Lower lobe of right lung (tissue), 2 donors: Measurements from ENCODE around the gene CDR2L. TPM values are rescaled to one million over a fixed set of nuclear protein-coding genes. Genes with fewer than 3 reads are reported as not detected.

Source experiments
- ATAC-seq, 2 donors: fragments of 200-7000 bp; cut with Tn5 transposase; one replicate each; pipeline ENCODE4 v1.9.1; 2020 to 2022; ENCODE audit warnings: mild to moderate bottlenecking in 2 of 2, moderate library complexity in 2 of 2
- DNase-seq: peaks from one replicate; pipeline ENCODE4 v3.0.0-alpha.2; 2020
- H3K27ac ChIP-seq: fragments of 200-600 bp; one replicate; pipeline ENCODE4 v1.8.0; 2022
- H3K27me3 ChIP-seq: fragments of 200-600 bp; one replicate; pipeline ENCODE4 v1.8.0; 2022; ENCODE audit warnings: low read depth
- H3K36me3 ChIP-seq: fragments of 200-600 bp; one replicate; pipeline ENCODE4 v1.8.0; 2022; ENCODE audit warnings: mild to moderate bottlenecking
- H3K4me1 ChIP-seq: fragments of 200-600 bp; one replicate; pipeline ENCODE4 v1.8.0; 2022
- H3K4me3 ChIP-seq: fragments of 200-600 bp; one replicate; pipeline ENCODE4 v1.8.0; 2022; ENCODE audit warnings: mild to moderate bottlenecking
- H3K9me3 ChIP-seq: fragments of 200-600 bp; one replicate; pipeline ENCODE4 v1.8.0; 2022
- CTCF ChIP-seq: fragments of 200-600 bp; IDR thresholded peaks from one replicate; pipeline ENCODE4 v1.8.0; 2022; ENCODE audit warnings: antibody characterized with exemption, mild to moderate bottlenecking
- intact Hi-C: fragments of 100-400 bp; cut with DNase I; formaldehyde crosslinking; loops from one replicate; pipeline ENCODE4 v1.11.0; 2022
- total RNA-seq: library from RNA; stranded (reverse); fragmentation: NEBNext Ultra II Directional; extraction: Animal tissue kit (Norgen Biotek cat#: 25700); gene quantifications from one replicate; pipeline ENCODE4 v1.2.1, GENCODE V29; 2021
- donor health status: DM: no; HTN: yes; CAD: no; lungs with severe emphysema.

Gene CDR2L
- total RNA-seq, 1 donor from 2014 or later: 12.6 TPM

GRCh38 chr17:75032720-75033280 is 45.4 kb downstream of the CDR2L start:
- TF ChIP-seq CTCF: no peak
- Histone ChIP-seq H3K36me3 (peaks cover 1% of the 10 kb centered on the region), H3K4me1 (peaks cover 46% of the 10 kb centered on the region), H3K27ac (peak overlapping the region; percentile 44), H3K4me3 (peak overlapping the region; percentile 84), H3K9me3 (no peaks in the 10 kb centered on the region), H3K27me3 (no peaks in the 10 kb centered on the region)
- ATAC-seq (no peak), DNase-seq (peak; percentile 49)
- intact Hi-C loops: no loop called here

GRCh38 chr17:75033346-75034235 is 46.2 kb downstream of the CDR2L start:
- intact Hi-C loops: no loop called here

GRCh38 chr17:75034236-75034908 is 46.9 kb downstream of the CDR2L start:
- intact Hi-C loops: no loop called here

More at GRCh38 chr17:75033346-75034235, 46.2 kb downstream of the CDR2L start:
- H3K4me3 ChIP-seq: peak overlapping the region; percentile 84
- no peak for TF ChIP-seq CTCF
- H3K9me3 ChIP-seq: no peaks in the 10 kb centered on the region
- peaks cover 46% of the 10 kb centered on the region for H3K4me1 ChIP-seq
- peak overlapping the region; percentile 90 for H3K27ac ChIP-seq
- DNase-seq (peak; percentile 88), ATAC-seq (peak; percentile 82 to 84)
- peaks cover 9% of the 10 kb centered on the region for H3K36me3 ChIP-seq
- no peaks in the 10 kb centered on the region for H3K27me3 ChIP-seq

GRCh38 chr17:75036643-75037268 is 49.3 kb downstream of the CDR2L start:
- no peak for TF ChIP-seq CTCF
- Histone ChIP-seq H3K4me1 (peaks cover 46% of the 10 kb centered on the region), H3K9me3 (no peaks in the 10 kb centered on the region), H3K36me3 (peaks cover 41% of the 10 kb centered on the region), H3K27ac (peak overlapping the region; percentile 90), H3K4me3 (peak overlapping the region; percentile 15), H3K27me3 (no peaks in the 10 kb centered on the region)
- intact Hi-C loops: no loop called here
- peak; percentile 81 for DNase-seq
- ATAC-seq: peak; percentile 1 to 45

More at GRCh38 chr17:75034236-75034908, 46.9 kb downstream of the CDR2L start:
- Histone ChIP-seq H3K4me1 (peaks cover 46% of the 10 kb centered on the region), H3K9me3 (no peaks in the 10 kb centered on the region), H3K27ac (peak overlapping the region; percentile 90), H3K36me3 (peaks cover 17% of the 10 kb centered on the region), H3K4me3 (peak overlapping the region; percentile 84), H3K27me3 (no peaks in the 10 kb centered on the region)
- TF ChIP-seq CTCF: no peak
- ATAC-seq (peak; percentile 88), DNase-seq (peak; percentile 89)

- H3K4me1 ChIP-seq: peaks cover 26% of the 10 kb centered on the region
- no peak overlapping the region for H3K27ac ChIP-seq
- ATAC-seq (no peak), DNase-seq (no peak)
- TF ChIP-seq CTCF: no peak
- no peaks in the 10 kb centered on the region for H3K27me3 ChIP-seq
- no peaks in the 10 kb centered on the region for H3K9me3 ChIP-seq
- intact Hi-C loops: no loop called here
- H3K36me3 ChIP-seq: peaks cover 53% of the 10 kb centered on the region
- no peak overlapping the region for H3K4me3 ChIP-seq
Observed at GRCh38 chr17:75039238-75039637, 51.8 kb downstream of the CDR2L start.
